HepG2 (cell line): ENCODE data around the gene CD86. TPM values are rescaled to one million over a fixed set of nuclear protein-coding genes. Genes with fewer than 3 reads are reported as not detected.

Source experiments
- ATAC-seq: fragments of 200-7000 bp; cut with Tn5 transposase; 3 replicates; pipeline ENCODE4 v1.9.1; 2020; ENCODE audit warnings: mild to moderate bottlenecking, moderate library complexity
- BruUV-seq: library from RNA; stranded (reverse); fragments of 400-500 nt; replicated peaks from 2 replicates; lab custom pipeline; 2021; lab: Mats Ljungman, UMichigan
- CTCF ChIA-PET: fragments of 300-600 bp; formaldehyde crosslinking; extraction: SDS; loops from one replicate; lab custom pipeline; 2021; ENCODE audit warnings: low total read pairs, inconsistent platforms, low intra/inter-chr PET ratio; lab: Yijun Ruan, JAX
- POLR2A ChIA-PET: fragments of 350-600 bp; sonication (Branson Sonifier 250); formaldehyde crosslinking; loops from one replicate; lab custom pipeline; 2020; ENCODE audit warnings: antibody characterized with exemption, inconsistent platforms; lab: Yijun Ruan, JAX
- DNase-seq: peaks from one replicate; pipeline ENCODE4 v3.0.0-alpha.2; 2015; ENCODE audit warnings: low spot score
- FAIRE-seq: peaks from 3 replicates; lab custom pipeline; 2011; peaks lifted over from hg19 to GRCh38; lab: Jason Lieb, UNC
- H2AFZ ChIP-seq: one replicate; pipeline ENCODE4 v1.6.1; 2011; ENCODE audit warnings: low read length, inconsistent platforms
- H3K27ac ChIP-seq: fragments of 300-600 bp; 3 replicates; pipeline ENCODE4 v1.8.0; 2011; ENCODE audit warnings: mixed run types, mild to moderate bottlenecking, mixed read lengths, low read length, inconsistent platforms; ENCODE audit not compliant: insufficient read depth; ENCODE audit errors: extremely low read length
- H3K27me3 ChIP-seq, 2 experiments: fragments of 200-600 bp in 1 of 2; 2 replicates in 1 of 2; 3 replicates in 1 of 2; pipeline versions ENCODE4 v1.6.0 to v1.8.0; 2011; ENCODE audit warnings: low read length in 2 of 2, mild to moderate bottlenecking in 2 of 2, moderate library complexity in 2 of 2, inconsistent platforms in 1 of 2; ENCODE audit not compliant: insufficient read depth in 2 of 2, control insufficient read depth in 1 of 2
- H3K36me3 ChIP-seq, 2 experiments: fragments of 200-600 bp in 1 of 2; replicated peaks in 1 of 2; 2 replicates in 1 of 2; 3 replicates in 1 of 2; pipeline versions ENCODE4 v1.5.1 to v1.8.0; 2011; ENCODE audit warnings: low read length in 2 of 2, inconsistent platforms in 1 of 2; ENCODE audit not compliant: insufficient read depth in 2 of 2, control insufficient read depth in 1 of 2
- H3K4me1 ChIP-seq: 2 replicates; pipeline ENCODE4 v1.5.1; 2012; ENCODE audit warnings: low read length, inconsistent platforms; ENCODE audit not compliant: insufficient read depth
- H3K4me2 ChIP-seq: 2 replicates; pipeline ENCODE4 v1.6.0; 2011; ENCODE audit warnings: low read depth, low read length, inconsistent platforms
- H3K4me3 ChIP-seq, 3 experiments: fragments of 200-600 bp in 1 of 3; sonication (generic), shearing (Covaris generic) in 1 of 3; replicated peaks in 1 of 3; 2 replicates each; pipeline ENCODE4 v1.5.1; 2011 to 2016; ENCODE audit warnings: low read length in 3 of 3, inconsistent platforms in 2 of 3, low read depth in 2 of 3, mild to moderate bottlenecking in 2 of 3, control low read depth in 1 of 3, mixed read lengths in 1 of 3; ENCODE audit not compliant: insufficient read depth in 1 of 3
- H3K79me2 ChIP-seq: one replicate; pipeline ENCODE4 v1.6.1; 2011; ENCODE audit warnings: low read length, inconsistent platforms; ENCODE audit not compliant: insufficient read depth
- H3K9ac ChIP-seq: 2 replicates; pipeline ENCODE4 v1.6.0; 2011; ENCODE audit warnings: mild to moderate bottlenecking, low read depth, low read length, inconsistent platforms; ENCODE audit not compliant: insufficient read depth
- H3K9me3 ChIP-seq: 2 replicates; pipeline ENCODE4 v1.5.1; 2012; ENCODE audit warnings: mild to moderate bottlenecking, low read length
- H4K20me1 ChIP-seq: 2 replicates; pipeline ENCODE4 v1.6.0; 2011; ENCODE audit warnings: inconsistent platforms, mild to moderate bottlenecking, low read length, moderate library complexity; ENCODE audit not compliant: insufficient read depth
- ARNTL ChIP-seq: sonication (generic); formaldehyde crosslinking; IDR thresholded peaks from 2 replicates; pipeline ENCODE4 v1.4.0; 2020; ENCODE audit warnings: mild to moderate bottlenecking, missing genetic modification reagents
- ATF5 ChIP-seq: sonication (generic); formaldehyde crosslinking; IDR thresholded peaks from 2 replicates; pipeline ENCODE4 v1.4.0; 2020; ENCODE audit warnings: mild to moderate bottlenecking, low read depth, missing genetic modification reagents
- EHMT2 ChIP-seq: fragments of 200-600 bp; sonication (generic); IDR thresholded peaks from 2 replicates; pipeline ENCODE4 v1.7.0; 2017; ENCODE audit warnings: antibody characterized with exemption, low read depth, low read length, borderline replicate concordance
- EP300 ChIP-seq, 3 experiments: sonication (generic) in 1 of 3; formaldehyde crosslinking in 1 of 3; IDR thresholded peaks; 2 replicates each; pipeline versions ENCODE4 v1.5.1 to v1.6.1; 2011 to 2020; ENCODE audit warnings: low read depth in 2 of 3, low read length in 2 of 3, borderline replicate concordance in 1 of 3, improper control_type of control experiment in 1 of 3, mild to moderate bottlenecking in 1 of 3, missing genetic modification reagents in 1 of 3, moderate library complexity in 1 of 3
- HNRNPLL ChIP-seq: fragments of 200-400 bp; formaldehyde crosslinking; IDR thresholded peaks from 2 replicates; pipeline ENCODE4 v1.6.1; 2017; ENCODE audit warnings: mild to moderate bottlenecking, low read depth, low read length; ENCODE audit not compliant: poor library complexity, severe bottlenecking
- KDM2A ChIP-seq: sonication (generic); formaldehyde crosslinking; IDR thresholded peaks from 2 replicates; pipeline ENCODE4 v1.4.0; 2020; ENCODE audit warnings: low read depth, missing genetic modification reagents, borderline replicate concordance
- MXD4 ChIP-seq: IDR thresholded peaks from 2 replicates; pipeline ENCODE4 v1.6.1; 2016; ENCODE audit warnings: mild to moderate bottlenecking, missing biosample characterization, missing genetic modification reagents
- NFKB2 ChIP-seq: sonication (generic); formaldehyde crosslinking; IDR thresholded peaks from 2 replicates; pipeline ENCODE4 v1.4.0; 2020; ENCODE audit warnings: missing genetic modification reagents, borderline replicate concordance
- PHF20 ChIP-seq: sonication (generic); formaldehyde crosslinking; IDR thresholded peaks from 2 replicates; pipeline ENCODE4 v1.5.0; 2020; ENCODE audit warnings: mild to moderate bottlenecking, missing genetic modification reagents
- PLSCR1 ChIP-seq: sonication (generic); formaldehyde crosslinking; IDR thresholded peaks from 2 replicates; pipeline ENCODE4 v1.5.0; 2020; ENCODE audit warnings: missing genetic modification reagents, mild to moderate bottlenecking, borderline replicate concordance
- RARA ChIP-seq: IDR thresholded peaks from 2 replicates; pipeline ENCODE4 v1.6.1; 2016; ENCODE audit warnings: missing genetic modification reagents, missing compliant biosample characterization
- RFX1 ChIP-seq: fragments of 450-650 bp; IDR thresholded peaks from 2 replicates; pipeline ENCODE4 v1.6.1; 2017
- TAF15 ChIP-seq: fragments of 200-400 bp; formaldehyde crosslinking; IDR thresholded peaks from one replicate; pipeline ENCODE4 v1.6.1; 2018; ENCODE audit warnings: mild to moderate bottlenecking, low read depth, low read length; ENCODE audit not compliant: poor library complexity, severe bottlenecking
- ZFP82 ChIP-seq: sonication (generic); formaldehyde crosslinking; IDR thresholded peaks from 2 replicates; pipeline ENCODE4 v1.5.1; 2020; ENCODE audit warnings: mild to moderate bottlenecking, missing genetic modification reagents, borderline replicate concordance
- ZNF142 ChIP-seq: sonication (generic); formaldehyde crosslinking; IDR thresholded peaks from 2 replicates; pipeline ENCODE4 v1.4.0; 2020; ENCODE audit warnings: missing genetic modification reagents
- ZNF710 ChIP-seq: sonication (generic); formaldehyde crosslinking; IDR thresholded peaks from 2 replicates; pipeline ENCODE4 v1.5.0; 2020; ENCODE audit warnings: mild to moderate bottlenecking, missing genetic modification reagents, borderline replicate concordance
- WGBS: methylation state at CpG from one replicate; pipeline ENCODE4 v1.1.6; 2017; ENCODE audit warnings: low lambda C conversion rate; 5-methylcytosine and 5-hydroxymethylcytosine counted together
- in situ Hi-C: cut with HindIII; loops from 2 replicates; pipeline ENCODE4 v1.10.0; 2017; ENCODE audit warnings: low pct_unique_long_range_greater_than_20kb; ENCODE audit not compliant: extremely low pct_ligation_motif_present
- intact Hi-C: fragments of 100-400 bp; cut with micrococcal nuclease; formaldehyde crosslinking; loops from one replicate; pipeline ENCODE4 v1.10.0; 2022; ENCODE audit not compliant: unreplicated experiment
- polyA plus RNA-seq, 8 experiments: library from polyadenylated mRNA; depleted of rRNA in 3 of 8; stranded (reverse) in 7 of 8; unstranded in 1 of 8; fragments of >200 nt; fragmentation: Illumina TruSeq in 4 of 8; extraction: Trizol in 4 of 8; gene quantifications; 2 replicates each; pipeline versions ENCODE4 v1.2.1 to v1.2.3, GENCODE V29; 2011 to 2016; ENCODE audit warnings: low read depth in 4 of 8, missing spikeins in 1 of 8, mixed read lengths in 1 of 8; ENCODE audit not compliant: insufficient read depth in 1 of 8
- total RNA-seq, 5 experiments: library from RNA; depleted of rRNA; stranded (reverse); fragments of >200 nt; fragmentation: Illumina TruSeq; extraction: Trizol; gene quantifications; 2 replicates each; pipeline ENCODE4 v1.2.3, GENCODE V29; 2016; ENCODE audit warnings: low read depth in 1 of 5

CD86 gene
- total and polyA plus RNA-seq, 2 of the 13 experiments (the other 11 are each of a cell fraction or from before 2014, with no cell fraction given) = not detected

- Histone ChIP-seq H3K4me1 (no peaks in the 10 kb centered on the region), H3K4me2 (no peak overlapping the region), H3K36me3 (no peaks in the 10 kb centered on the region), H3K9me3 (no peaks in the 10 kb centered on the region), H3K79me2 (no peaks in the 10 kb centered on the region), H2AFZ (no peak overlapping the region), H3K4me3 (no peak overlapping the region), H3K27me3 (no peaks in the 10 kb centered on the region), H3K9ac (no peak overlapping the region), H4K20me1 (no peaks in the 10 kb centered on the region), H3K27ac (no peak overlapping the region)
- FAIRE-seq (no peak), DNase-seq (no peak), ATAC-seq (no peak)
- no TSS peak for BruUV-seq
- intact Hi-C loops = no loop called here
- 0% methylated on average over 1 of the region's 1 CpG for WGBS
- ChIA-PET CTCF (no interaction called here), POLR2A (no interaction called here)
- in situ Hi-C loops = no loop called here
- no peak for TF ChIP-seq ZNF142 (CRISPR knock-in tag)
- TF ChIP-seq TAF15 = no peak
- no peak for TF ChIP-seq EHMT2
- TF ChIP-seq ZNF710 (CRISPR knock-in tag) = no peak
- no peak for TF ChIP-seq PLSCR1 (CRISPR knock-in tag)
- TF ChIP-seq NFKB2 (CRISPR knock-in tag) = no peak
- no peak for TF ChIP-seq ARNTL (CRISPR knock-in tag)
- TF ChIP-seq ZFP82 (CRISPR knock-in tag) = no peak
- TF ChIP-seq KDM2A (CRISPR knock-in tag) = no peak
- TF ChIP-seq PHF20 (CRISPR knock-in tag) = no peak
- no peak for TF ChIP-seq ATF5 (CRISPR knock-in tag)
- TF ChIP-seq HNRNPLL = no peak
- TF ChIP-seq MXD4 (CRISPR knock-in tag) = no peak
- TF ChIP-seq RARA (CRISPR knock-in tag) = no peak
- TF ChIP-seq EP300 (IDR thresholded peaks at IDR 0.05; ENCODE audit: low read depth in 2 of 2, low read length in 2 of 2) = no peak
- no peak for TF ChIP-seq EP300 (CRISPR knock-in tag; IDR thresholded peaks at IDR 0.05; ENCODE audit: borderline replicate concordance)
- TF ChIP-seq RFX1 = no peak
Observed at GRCh38 chr3:122058294-122058693, 3.1 kb downstream of the CD86 start.
